DMS153 treated with DMSO at 0.1 percent for 48 hours (cell line): ENCODE results near the gene CLDN20.
A peak's percentile ranks its signal among the peaks of the same experiment; 100 is the strongest.
"Not testable (repeated sequence)": the region's sequence is repeated elsewhere in the genome, so short reads cannot be mapped to it uniquely, and the experiment has no call there.

Experiments used
- DNase-seq: peaks from one replicate; lab custom pipeline; 2025; ENCODE audit not compliant: unreplicated experiment; lab: John Stamatoyannopoulos, UW

CLDN20 gene

DNA sequence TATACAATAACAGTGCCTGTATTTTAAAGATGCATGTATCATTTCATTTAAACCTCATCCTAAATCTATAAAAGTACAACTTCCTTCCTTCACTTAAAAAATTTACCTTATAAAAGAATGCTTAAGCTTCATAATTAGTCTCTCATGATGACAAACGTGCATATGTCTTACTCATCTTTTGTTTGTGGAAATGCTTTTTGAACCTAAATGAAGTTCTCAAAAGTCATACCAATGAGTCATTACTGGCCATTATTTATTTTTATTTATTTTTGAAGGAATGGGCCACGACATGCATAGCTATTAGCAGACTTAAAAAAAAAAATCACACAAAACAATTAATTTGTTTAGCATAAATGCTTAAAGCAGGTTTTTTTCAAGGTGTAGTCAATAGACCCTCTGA, 46.8 kb downstream of the CLDN20 start:
- DNase-seq = no peak

DNA sequence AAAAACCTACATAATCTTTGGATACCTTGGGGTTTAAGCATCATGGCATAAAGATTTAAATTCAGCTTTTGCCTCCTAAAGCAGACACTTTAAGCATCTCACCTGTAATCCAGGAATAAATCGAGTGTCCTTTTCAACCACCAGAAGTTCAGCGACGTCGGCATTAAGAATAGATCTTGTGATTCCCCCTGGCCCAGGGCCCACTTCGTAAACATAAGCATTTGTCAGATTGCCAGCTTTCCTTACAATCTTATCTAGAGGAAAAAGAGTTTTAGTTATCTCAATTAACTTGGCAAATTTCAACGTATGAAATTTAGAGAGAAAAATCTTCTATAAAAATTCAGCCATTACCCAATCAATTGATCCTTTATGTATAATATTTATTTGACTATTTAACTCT, 47.3 kb downstream of the CLDN20 start:
- DNase-seq = no peak

DNA sequence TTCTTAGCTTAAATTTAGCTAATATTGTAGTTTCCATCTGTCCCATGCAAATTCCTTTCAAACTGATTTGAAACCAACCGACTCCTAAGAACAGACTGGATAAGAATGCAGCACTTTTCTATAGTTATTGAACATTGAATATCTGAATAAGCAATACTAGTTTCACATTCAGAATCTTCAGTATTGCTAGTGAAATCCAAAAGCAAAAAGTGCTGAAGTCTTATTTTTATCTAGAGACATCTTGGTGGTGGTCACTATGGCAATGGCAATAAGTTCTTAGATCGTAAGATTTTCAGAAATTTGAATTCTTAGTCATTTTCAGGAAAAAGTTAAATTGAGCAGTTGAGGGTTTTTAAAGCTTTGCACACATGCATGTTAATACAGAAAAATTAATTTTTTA, 47.8 kb downstream of the CLDN20 start:
- no peak for DNase-seq

DNA sequence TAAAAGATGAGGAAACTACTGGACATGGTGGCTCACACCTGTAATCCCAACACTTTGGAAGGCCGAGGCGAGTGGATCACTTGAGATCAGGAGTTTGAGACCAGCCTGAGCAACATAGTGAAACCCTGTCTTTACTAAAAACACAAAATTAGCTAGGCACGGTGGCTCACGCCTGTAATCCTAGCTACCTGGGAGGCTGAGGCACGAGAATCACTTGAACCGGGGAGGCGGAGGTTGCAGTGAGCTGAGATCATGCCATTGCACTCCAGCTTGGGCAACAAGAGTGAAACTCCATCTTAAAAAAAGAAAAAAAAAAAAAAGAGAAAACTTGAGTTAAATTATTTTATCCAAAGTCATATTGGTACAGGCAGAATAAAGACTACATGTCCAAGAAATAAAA, 49.1 kb downstream of the CLDN20 start:
- not testable (repeated sequence) for DNase-seq

DNA sequence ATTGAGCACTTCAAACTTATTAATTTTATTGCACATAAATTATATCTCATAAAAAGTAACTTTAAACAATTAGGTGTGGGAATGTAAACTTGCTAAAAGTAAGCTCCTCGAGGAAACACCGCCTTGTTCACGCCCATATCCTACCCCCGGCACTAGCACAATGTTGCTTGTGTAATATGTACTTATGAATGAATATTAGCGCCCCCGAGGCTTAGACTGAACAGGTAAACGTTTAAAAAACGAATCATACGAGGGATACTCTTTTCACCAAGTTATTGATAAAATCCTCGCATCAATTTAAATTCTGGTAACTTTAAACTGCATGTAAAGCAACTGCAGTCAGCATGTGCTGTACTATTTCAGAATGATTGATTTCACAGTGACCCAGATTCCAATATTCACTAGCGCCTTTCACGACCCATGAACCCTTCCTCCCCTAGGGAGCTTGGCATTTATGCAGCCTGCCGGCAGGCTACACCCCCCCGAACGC, 49.8 kb downstream of the CLDN20 start:
- DNase-seq = no peak

DNA sequence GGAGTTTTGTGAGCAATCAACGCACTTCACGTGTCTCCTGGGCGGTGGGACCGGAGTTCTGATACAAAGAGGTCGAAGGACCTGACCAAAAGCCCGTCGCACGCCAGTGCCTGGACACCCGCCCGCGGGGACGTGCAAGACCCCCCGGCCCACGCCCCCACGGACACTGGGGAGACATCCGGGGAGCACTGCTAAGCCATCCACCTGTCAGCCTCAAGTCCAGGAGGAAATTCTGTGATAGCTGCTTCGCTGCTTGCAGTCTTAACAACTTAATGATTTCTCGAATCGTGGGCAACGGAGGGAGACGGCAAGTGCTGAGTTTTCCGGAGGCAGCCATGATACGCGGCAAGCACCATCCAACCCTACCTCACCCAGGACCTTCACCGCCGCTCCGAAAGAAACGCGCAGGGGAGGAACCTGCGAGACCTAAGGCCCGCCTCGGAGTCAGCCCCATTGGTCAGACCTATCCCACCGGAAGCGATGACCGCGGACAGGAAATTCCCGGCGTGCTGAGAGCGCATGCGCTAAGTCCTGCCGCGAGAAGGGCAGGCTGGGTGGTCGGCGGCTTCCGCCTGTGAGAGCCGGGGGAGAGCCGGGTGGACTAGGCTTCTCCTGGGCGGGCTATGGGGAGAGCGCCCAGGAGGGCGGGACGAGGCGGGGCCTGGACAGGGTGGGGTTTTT, 50.4 kb downstream of the CLDN20 start, which contains the start of gene TFB1M:
TSS of gene TFB1M (minus strand) at position 393 of the 681 bp plus-strand sequence. CDS start at position 337, 56 bp downstream.
- DNase-seq = peak; percentile 85

DNA sequence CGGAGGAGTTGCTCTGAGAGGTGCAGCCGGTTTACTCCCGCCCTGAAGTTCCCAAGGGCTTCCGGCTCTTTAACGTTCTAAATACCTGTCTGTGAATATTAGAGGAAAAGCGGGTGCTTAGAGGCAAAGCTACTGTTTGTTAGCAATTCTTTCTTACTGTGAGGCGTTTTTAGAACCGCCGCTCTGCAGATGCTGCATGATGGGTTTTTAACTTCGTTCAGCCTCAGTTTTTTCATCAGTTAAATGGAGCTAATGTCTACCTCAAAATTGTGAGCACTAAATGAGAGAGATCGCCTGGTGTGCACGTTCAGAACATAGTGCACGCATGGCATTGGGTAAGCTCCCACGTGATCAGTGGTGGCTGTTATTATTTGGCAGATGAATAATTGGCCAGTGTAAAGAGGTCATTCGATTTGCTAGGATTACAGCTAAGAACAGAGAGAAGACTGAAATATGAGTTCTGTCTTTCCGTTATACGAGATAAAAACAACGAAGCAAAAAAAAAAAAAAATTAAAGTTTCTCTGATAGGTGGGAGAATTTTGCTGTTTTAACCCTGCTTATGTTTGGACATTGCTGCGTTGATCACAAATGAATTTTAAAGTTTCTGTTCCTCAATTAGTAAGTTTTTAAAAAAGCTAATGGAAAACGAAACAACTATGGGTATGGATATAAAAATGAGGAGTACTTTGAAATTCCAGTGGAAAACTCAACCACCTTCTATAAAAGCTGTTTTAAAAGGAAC, 51.1 kb downstream of the CLDN20 start:
- DNase-seq = peak; percentile 85

DNA sequence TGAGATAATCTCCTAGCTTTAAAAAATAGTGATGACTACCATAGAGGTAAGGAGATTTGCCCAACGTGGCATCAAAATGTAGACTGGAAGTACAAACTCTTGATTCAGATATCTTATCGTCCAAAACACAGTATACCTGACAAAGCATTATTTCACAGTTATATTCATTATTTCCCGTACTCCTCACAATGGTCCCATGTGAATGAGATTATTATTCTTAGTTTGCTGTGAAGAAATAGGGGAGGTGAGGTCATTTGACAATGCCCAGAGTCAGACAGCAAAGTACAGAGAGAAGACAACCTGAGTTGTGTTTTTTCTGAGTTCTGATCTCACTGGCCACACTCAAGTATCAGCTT, 51.7 kb downstream of the CLDN20 start:
- no peak for DNase-seq

DNA sequence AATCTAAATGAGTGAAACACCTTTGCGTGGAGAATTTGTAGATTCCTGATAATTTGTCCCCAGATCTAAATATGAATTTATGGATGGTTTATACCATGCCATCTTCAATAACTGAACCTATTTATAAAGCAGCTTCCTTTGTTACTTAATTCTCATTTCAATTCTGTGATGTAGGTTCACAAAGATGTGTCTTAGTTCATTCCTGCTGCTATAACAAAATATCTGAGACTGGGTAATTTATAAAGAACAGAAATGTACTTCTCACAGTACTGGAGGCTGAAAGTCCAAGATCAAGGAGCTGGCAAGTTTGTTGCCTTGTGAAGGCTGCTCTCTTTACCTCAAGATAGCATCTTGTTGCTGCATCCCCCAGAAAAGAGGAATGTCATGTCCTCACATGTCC, 52.6 kb downstream of the CLDN20 start:
- DNase-seq = no peak

DNA sequence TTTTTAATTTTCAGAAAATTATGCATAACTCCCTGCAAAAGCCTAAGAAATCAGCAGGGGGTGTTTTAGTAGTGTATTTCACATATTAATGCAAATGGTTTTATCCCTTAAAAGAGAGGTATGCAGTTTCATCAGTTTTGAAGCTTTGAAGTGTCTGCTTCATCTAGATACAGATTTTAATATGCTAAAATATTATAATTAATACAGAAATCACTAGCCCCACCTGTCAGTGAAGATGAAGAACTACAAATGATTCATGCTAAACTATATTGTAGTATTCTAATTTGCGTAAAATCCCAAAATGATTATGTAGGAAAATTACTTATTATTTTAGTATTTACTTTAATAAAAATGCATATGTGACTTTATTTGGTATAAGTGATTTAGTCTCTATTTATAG, 53.4 kb downstream of the CLDN20 start:
- no peak for DNase-seq

DNA sequence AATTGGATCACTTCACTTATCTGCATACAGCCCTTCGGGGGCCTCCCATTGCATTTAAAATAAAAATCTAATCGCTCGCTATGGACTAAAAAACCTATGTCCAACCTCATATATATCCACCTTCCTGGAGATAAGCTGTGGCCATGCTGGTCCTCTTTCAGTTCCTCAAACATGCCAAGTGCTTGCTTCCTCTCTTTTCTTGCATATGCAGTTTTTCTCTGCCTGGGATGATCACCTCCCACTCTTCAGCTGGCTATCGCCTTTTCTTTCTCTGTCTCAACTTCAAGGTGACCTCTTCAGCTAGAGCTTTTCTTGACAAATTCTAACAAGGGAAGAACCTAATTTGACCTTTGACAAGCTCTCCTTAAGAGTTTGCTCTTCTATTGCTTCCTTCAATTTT, 56.1 kb downstream of the CLDN20 start:
- no peak for DNase-seq

DNA sequence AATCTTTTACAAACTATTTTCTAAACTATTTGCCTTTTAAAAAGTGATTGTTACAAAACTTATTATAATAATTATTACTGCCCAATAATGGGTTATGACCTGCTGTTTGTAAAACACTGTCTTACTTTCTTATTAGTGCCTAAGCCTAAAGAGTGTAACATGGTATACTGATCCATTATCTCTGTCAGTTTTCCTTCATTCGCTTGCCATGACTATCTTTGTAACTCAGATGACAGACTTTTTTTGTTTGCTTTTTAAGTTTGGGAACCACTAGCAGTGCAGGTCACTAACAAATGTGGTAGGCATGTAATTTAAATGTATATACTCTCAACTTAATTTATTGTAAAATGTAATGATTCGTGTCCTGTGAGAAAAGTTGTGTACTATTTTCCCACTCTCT, 60.4 kb downstream of the CLDN20 start:
- DNase-seq = no peak

DNA sequence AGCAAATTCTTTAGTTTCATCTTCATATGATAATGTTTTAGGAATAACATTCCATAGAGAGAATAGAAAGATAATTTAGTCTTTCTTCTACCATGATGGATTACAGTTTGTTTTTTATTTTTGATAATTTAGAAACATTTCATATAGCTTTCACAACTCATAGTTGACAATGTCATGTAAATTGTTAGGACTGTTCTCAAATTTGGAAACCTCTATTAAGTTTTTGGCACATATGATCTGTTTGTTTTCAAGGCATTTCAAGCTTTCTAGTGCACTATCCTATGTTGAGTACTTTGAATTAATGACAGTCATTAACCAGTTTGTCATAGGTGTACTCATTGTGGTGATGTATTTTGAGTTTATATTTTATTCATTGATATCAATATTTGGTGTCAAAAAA, 61.2 kb downstream of the CLDN20 start:
- no peak for DNase-seq

DNA sequence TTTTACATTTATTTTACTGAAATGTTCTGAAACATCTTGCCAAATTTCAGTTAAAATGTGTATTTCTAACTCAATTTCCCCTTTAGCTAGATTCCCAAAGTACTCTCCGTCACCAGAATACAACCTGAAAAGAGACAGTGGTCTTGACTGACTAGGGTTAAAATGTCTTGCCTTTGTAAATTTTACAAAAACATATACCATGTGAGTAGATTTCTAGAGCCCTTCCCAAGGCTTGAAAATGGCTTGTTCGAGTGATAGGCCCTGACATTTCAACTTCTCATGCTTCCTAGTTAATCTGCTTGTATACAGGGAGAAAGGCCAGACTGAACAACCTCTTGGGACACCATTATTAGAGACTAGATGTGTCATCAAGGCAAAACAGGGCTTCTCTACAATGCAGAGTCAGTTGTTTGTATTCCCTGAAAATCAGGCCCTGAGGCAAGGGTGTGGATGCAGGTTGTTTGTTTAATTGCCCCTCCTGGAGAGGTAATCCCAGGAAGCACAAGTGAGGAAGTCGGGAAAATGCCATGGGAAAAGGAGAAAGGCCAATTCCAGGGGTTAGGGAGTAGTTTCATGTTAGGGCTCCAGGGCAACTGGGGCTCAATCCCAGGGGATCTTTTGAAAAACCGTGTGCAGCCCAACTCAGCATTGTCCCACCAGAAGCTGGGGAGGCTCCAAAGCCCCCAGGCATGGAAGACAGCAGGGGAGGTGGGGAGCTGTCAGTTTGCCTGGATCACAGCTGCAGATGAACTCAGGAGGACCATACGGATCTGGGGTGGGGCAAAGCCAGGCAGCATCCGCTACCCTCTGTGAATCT, 62.1 kb downstream of the CLDN20 start:
- no peak for DNase-seq
